ENCODE measurements around the gene KRTAP4-8.

- TF ChIP-seq POLR2A (IDR thresholded peaks at IDR 0.05) = no peak
- no peak for TF ChIP-seq CTCF (IDR thresholded peaks at IDR 0.05)
These were observed 46.9 kb upstream of the KRTAP4-8 start for GRCh38 chr17:41144846-41145245.

Measured in lower leg skin (tissue), 3 donors.